ENCODE data around the gene TXNRD2.

Gene TXNRD2

GRCh38 chr22:19979712-19980493 lies 38.3 kb upstream of the TXNRD2 start:
- no peak for DNase-seq

GRCh38 chr22:19978748-19979147 lies 37.1 kb upstream of the TXNRD2 start:
- no peak for DNase-seq

- no peak for DNase-seq
These were observed 36.0 kb upstream of the TXNRD2 start for GRCh38 chr22:19977296-19978243.

GRCh38 chr22:19976671-19977070 lies 35.1 kb upstream of the TXNRD2 start:
- DNase-seq, result no peak

DNA sequence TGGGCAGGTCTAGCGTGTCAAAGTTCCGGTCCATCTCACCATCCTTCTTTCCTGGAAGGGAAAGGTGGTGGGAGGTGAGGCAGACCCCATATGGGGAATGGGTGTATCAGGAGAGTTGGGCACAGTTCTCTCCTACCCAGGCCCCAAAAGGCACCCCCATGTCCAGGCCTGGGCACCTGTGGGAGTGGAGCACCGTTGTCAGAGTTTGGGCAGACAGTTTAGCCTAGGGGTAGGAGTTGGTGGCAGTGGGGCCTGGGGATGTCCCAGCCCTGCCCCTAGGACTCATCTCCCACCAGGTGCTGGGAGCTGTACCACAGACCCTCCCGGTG lies 34.1 kb upstream of the TXNRD2 start:
- no peak for DNase-seq

DNA sequence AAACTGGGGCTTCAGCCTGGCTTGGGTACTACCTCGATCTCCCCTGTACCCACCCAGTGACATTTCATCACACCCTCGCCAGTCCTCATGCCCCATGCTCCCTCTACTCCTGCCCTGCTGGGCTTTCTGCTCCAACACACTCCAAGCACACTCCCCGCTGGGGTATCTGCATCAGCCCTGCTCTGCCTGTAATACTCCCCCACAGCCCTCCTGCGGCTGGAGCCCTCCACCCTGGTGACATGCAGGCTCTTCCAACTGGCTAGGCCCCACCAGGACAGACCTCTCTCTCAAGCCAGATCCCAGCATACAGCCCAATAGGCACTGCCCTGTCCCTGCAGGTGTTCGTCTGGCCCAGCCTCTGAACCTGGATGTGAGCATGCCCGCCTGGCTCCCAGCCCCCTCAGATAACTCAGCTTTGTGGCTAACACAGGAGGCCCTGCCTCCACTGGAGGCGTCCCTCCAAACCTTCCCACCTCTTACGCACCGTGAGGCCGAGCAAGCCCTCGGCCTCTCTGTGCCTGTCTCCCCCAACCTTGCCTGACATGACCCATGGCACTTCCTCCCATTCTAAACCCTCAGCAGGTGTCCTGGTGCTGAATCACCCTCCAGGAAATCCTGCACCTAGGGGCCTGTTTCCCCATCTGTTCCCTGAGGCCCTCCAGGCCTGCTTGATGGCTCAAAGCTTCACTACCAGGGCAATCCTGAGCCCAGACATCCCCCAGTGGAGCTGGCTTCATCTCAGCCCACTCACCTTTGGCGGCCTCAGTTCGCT lies 33.5 kb upstream of the TXNRD2 start:
- DNase-seq, result no peak

DNA sequence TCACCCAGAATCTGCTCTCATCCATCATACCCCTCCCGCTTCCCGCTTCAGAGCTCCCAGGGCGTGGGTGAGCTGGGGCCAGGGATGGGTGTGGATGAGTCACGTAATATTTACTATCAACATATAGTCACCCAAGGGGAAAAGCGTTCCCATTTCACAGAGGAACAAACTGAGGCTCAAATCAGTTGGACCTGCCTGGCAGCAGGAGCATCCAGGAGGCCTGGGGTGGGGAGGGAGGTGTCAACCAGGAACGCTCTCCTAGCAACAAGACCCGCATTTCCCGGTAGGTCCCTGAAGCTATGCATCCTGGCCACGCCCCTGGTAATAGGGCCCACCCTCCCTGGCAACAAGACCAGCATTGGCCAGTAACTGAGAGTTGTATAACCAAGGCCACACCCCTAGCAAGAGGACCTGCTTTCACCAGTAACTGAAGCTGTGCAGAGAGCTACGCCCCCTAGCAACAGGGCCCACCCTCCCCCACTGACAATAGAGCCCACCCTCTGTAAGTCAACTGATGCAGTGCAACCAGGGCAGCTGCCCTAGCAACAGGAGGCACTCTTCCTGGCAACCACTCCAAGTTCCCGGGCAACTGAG lies 32.7 kb upstream of the TXNRD2 start:
- peak; percentile 55 for DNase-seq

GRCh38 chr22:19973551-19974267 lies 32.1 kb upstream of the TXNRD2 start:
- DNase-seq, result no peak

- DNase-seq, result no peak
These were observed 31.3 kb upstream of the TXNRD2 start for GRCh38 chr22:19972652-19973550.

- DNase-seq, result no peak
These were observed 30.6 kb upstream of the TXNRD2 start for GRCh38 chr22:19972251-19972650.

GRCh38 chr22:19971276-19972124 lies 29.9 kb upstream of the TXNRD2 start:
- no peak for DNase-seq

DNA sequence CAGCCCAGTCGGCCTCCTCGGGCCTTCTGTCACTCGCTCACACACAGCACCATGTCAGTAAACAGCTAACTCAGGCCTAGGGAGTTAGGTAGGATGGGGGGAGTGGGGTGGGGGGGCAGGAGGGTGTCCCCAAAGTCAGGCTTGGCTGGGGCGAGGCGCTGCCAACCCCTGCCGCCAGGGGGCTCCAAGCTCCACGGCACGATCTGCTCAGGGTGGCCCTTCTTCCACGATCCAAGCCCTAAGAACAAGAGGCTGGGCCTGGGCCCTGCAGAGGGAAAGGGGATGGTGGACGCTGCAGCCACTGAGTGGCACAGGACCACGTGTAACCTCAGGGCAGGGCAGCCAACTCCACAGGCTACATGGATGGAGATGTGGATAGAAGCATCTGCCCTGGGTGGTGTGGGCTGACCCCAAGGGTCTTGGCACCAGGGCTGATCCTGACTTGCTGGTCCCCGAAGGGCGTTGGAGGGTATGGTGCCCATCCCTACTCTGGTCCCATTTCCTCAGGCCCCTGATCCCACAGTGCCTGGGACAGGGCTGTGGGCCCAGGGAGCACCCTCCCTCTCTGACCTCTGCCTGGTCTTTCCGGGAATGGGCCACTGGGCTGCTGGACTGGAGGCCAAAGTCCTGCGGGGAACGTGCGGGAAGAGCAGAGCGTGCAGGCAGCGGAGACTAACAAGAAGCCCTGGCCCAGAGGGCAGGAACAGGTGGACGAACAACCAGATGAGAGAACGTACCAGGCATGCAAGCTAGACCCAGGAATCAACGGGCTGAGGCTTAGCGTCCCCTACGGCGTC lies 29.1 kb upstream of the TXNRD2 start:
- peak; percentile 55 for DNase-seq

- DNase-seq, result no peak
These were observed 28.4 kb upstream of the TXNRD2 start for GRCh38 chr22:19970031-19970478.

- no peak for DNase-seq
These were observed 27.7 kb upstream of the TXNRD2 start for GRCh38 chr22:19969141-19969928.

GRCh38 chr22:19968450-19968891 lies 26.9 kb upstream of the TXNRD2 start:
- DNase-seq, result no peak

GRCh38 chr22:19967850-19968449 lies 26.3 kb upstream of the TXNRD2 start:
- DNase-seq, result no peak

All from fibroblast of skin of scalp (primary cell).